Bone marrow (tissue), 2 donors: Measurements from ENCODE around the gene CDH4.

Source experiments
- DNase-seq, 2 donors: peaks; one replicate each; lab custom pipeline; 2025; lab: John Stamatoyannopoulos, UW

Gene CDH4

GRCh38 chr20:61655591-61655990 is 403.5 kb downstream of the CDH4 start:
- no peak for DNase-seq

GRCh38 chr20:61656198-61656597 is 404.1 kb downstream of the CDH4 start:
- DNase-seq = no peak

DNA sequence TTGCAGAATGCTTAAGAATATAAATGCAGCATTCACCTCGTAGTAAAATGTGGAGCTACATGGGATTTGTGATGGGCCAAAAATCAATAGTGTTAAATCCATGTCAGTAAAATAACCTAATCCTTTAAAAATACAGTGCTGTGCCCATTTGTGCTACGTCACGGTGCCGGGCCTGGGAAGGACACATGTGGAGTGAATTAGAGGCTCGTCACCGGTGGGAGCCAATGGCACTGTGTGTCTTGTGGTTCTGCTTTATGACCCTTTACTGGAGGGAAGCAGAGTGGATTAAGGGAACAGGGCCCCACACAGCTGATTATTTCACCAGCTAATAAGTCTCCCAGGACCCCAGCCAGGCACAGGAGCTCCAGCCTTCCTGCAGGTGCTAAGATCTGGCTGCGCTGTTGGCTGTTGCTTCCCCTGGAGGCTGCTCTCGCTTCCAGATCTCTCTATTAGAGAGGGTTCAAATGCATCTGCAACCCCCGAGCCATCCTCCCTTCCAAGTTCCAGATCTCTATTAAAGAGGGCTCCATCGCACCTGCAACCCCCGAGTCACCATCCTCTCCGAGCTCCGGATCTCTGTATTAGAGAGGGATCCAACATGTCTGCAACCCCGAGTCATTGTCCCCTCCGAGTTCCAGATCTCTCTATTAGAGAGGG is 405.8 kb downstream of the CDH4 start:
- DNase-seq = no peak

GRCh38 chr20:61658563-61658962 is 406.5 kb downstream of the CDH4 start:
- DNase-seq = no peak

GRCh38 chr20:61659246-61659993 is 407.4 kb downstream of the CDH4 start:
- no peak for DNase-seq

DNA sequence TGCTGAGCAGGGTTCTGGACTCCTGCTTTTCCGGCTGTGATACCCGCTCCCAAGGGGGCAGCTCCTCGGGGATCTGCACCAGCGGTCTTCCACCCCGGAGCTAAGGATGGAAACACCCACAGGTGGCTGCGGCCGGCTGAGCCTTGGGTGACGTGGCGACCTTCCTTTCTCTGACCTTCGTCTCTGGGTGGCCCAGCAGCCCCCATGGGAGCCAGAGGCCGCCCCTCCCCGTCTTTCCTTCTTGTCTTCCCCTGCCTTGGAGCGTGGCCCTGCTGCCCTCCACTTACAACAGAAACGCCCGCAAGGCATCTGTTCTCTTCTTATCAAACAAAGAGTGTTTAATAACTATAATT is 407.9 kb downstream of the CDH4 start:
- DNase-seq = no peak

DNA sequence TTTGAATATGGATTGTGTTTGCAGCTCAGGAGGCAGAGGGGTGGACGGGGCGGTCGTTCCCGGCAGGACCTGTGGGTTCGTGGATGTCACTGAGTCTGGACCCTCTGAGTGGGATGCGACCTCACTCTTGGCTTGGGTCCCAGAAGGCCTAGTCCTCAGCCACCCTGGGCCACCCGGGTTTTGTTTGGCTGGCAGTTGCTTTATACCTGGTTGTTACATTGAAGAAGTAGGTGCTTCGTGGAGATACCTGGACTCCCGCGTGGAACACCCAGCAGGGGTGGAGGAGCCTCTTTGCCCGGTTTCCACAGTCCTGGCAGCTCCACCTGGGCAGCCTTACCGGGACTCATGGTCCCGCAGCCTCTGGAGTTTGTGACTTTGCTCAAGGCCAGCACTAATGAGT is 408.5 kb downstream of the CDH4 start:
- DNase-seq = no peak

- no peak for DNase-seq
Observed at GRCh38 chr20:61661025-61661424, 409.0 kb downstream of the CDH4 start.

GRCh38 chr20:61661583-61661982 is 409.5 kb downstream of the CDH4 start:
- DNase-seq = no peak

DNA sequence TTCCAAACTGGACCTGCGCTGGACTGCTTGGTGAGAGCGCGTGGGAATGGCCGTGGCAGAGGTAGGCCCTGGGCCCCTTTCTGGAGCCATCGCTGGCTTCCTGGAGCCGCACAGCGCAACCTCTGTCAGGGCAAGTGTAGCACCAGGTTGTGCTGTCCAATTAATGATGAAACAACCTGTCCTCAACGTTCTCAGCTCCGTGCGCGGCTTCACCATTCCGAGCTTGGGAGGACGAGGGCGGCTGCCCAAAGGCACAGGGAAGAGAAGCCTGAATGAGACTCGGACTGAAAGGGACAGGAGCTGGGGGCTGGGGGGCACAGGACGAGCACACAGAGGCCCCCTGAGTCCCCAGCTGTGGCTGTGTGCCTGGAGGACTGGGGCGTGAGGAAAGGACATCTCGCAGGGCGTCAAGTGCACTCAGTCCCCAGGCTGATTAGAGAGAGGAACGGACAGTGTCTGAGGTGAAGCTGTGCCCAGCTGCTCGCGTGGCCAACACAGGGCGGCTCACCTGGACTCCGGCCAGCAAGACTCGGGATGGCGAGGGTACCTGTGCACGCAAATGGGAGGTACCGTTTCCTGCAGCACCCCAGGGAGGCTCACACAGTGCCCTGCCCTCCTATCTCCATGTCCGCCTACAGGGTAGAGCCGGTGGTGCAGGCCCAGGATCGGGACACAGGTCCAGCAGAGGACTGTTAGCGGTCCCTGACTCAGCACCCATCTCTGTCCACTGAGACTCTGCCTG is 410.3 kb downstream of the CDH4 start:
- DNase-seq = no peak

GRCh38 chr20:61662968-61663331 is 410.9 kb downstream of the CDH4 start:
- no peak for DNase-seq

DNA sequence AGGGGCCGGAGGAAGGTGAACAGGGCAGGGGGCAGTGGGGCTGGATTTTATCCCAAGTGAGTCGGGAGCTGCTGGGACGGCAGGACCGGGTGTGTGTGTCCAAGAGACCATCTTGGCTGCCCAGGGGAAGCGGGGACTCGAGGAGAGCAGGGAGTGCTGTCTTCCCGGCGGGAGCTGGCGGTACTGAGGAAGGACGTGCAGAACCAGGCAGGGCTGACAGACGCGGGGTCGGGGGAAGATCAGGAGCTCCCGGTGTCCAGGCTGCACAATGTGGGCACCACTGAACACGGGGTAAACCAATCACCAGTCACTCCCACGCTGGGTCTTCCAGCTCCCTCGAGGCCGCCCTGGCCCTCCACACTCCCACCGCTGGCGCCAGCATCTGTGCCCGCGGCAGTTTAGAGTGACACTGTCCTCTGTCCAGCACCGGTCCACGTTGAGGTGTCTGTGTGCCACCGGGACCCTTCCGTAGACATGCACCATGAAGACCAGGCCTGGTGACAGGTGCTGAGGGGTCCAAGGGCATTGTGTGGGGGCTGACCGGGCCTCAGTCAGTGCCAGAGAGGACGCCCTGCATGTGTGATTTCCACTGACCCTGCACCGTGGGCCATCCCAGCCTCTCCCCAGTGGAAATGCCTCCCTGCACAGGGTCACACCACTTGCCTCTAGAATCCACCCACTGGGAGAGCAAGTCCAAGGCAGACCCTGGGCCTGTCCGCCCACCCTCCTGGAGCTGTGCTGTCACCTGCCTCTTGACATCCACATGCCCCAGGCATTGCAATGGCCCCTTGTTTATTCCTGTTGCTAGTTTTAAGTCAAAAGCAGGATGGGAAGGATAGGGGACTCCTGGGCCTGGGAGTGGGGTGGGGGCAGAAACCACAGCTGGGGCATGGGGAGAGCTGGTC is 411.7 kb downstream of the CDH4 start:
- no peak for DNase-seq

DNA sequence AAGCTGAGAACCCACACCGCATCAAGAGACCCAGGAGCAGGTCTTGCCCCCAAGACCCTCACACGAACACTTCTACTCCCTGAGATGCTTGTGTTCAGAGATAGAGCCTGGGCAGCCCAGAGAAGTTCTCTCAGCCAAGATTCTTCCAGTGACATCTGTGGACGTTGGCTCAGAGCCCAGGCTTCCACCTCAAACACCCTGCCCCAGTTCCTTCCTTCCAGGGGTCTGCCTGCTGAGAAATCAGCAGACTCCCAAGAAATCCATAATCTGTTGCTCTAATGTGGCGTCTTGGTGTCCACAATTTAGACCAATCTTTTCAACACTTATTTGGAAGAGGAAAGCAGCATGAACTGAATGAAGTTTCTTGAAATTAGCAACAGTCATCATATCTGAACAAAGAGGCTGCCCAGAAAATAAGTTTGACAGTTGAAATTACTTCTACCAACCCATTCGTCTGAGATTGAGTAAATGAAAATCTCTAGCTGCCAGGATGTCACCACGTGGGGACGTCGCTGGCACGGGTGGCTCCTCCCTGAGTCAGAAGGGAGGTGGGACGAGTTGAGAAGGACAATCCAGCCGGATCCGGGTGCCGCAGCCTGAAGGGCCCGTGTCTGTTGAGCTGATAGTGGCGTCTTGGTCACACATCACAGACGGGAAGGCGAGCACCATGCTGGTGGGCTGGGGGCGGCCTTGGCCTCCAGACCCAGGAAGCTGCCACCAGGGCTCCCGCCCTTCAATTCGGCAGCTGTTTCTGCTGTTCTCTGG is 412.7 kb downstream of the CDH4 start:
- DNase-seq = no peak

GRCh38 chr20:61665528-61666470 is 413.7 kb downstream of the CDH4 start:
- DNase-seq = no peak

- no peak for DNase-seq
Observed at GRCh38 chr20:61666471-61666832, 414.4 kb downstream of the CDH4 start.

- no peak for DNase-seq
Observed at GRCh38 chr20:61667056-61667792, 415.2 kb downstream of the CDH4 start.

GRCh38 chr20:61668065-61668650 is 416.1 kb downstream of the CDH4 start:
- no peak for DNase-seq

DNA sequence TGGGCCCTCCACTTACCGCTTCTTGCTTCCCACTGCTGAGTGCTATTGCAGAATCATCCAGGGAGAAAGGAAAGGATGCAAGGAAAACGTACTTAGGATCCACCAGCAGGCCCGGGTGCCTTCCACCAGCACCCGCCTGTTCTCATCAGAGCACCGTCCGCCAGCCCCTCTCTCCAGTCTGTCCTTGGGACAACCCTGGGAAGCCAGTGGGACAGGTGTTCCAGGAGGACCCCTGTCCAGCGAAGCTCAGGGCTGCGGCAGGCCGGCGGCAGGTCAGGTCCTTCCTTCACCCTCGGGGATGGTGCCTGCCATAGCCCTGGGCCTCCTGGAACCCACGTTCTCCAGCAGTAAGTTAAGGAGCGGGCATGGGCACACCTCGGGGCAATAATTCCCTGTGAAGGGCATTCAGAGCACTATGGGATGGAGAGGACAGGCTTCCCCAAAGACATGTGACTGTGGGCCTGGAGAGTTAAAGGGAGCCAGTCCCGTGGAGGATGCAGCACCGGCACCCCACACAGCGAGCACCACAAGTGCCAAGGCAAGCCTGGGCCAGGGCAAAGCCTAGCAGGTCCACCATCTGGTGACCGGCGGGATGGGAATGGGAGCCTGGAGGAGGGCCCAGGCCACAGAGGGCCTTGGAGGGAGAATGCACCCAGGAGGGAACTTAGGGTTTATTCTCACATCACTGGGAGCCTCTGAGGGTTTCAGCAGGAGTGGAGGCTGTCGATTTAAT is 416.9 kb downstream of the CDH4 start:
- DNase-seq = no peak

DNA sequence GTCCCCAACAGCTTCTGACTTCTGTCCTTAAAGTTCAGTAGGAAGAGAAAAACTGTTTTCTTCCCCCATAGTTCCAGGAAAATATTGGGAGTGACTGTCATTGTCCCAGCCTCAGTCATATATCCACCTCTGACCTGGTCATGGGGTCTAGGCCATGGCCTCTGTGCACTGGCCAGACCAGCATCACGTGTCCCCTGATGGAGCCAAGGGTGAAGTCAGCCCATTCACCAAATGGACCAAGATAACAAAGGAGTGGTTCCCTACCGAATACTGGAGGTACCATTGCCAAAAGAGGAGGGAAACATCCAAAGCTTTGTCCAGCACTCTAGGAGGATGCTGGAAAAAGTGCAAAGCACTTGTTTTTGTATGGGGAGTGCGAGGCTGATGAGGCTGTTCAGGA is 418.2 kb downstream of the CDH4 start:
- no peak for DNase-seq
